H1 (cell line): Measurements from ENCODE around the gene COG7. TPM values are rescaled to one million over a fixed set of nuclear protein-coding genes. Genes with fewer than 3 reads are reported as not detected.

Experiments
- CHD2 ChIP-seq: IDR thresholded peaks from 2 replicates; pipeline ENCODE4 v1.6.1; 2012; ENCODE audit warnings: low read length, improper control_type of control experiment
- GABPA ChIP-seq: IDR thresholded peaks from 2 replicates; pipeline ENCODE4 v1.6.1; 2011; ENCODE audit warnings: mild to moderate bottlenecking, low read length, moderate library complexity, borderline replicate concordance; ENCODE audit not compliant: insufficient read depth
- KDM5A ChIP-seq: fragments of 200-600 bp; IDR thresholded peaks from 2 replicates; pipeline ENCODE4 v1.7.1; 2012; ENCODE audit warnings: mild to moderate bottlenecking, low read length, inconsistent platforms, mixed read lengths
- POLR2AphosphoS5 ChIP-seq: IDR thresholded peaks from 2 replicates; pipeline ENCODE4 v1.6.1; 2011; ENCODE audit warnings: low read depth, low read length
- RBBP5 ChIP-seq: IDR thresholded peaks from 2 replicates; pipeline ENCODE4 v1.7.1; 2012; ENCODE audit warnings: low read depth, mild to moderate bottlenecking, inconsistent platforms, low read length, moderate library complexity, borderline replicate concordance
- SP2 ChIP-seq: IDR thresholded peaks from 2 replicates; pipeline ENCODE4 v1.6.1; 2012; ENCODE audit warnings: mild to moderate bottlenecking, low read length, inconsistent platforms
- SRF ChIP-seq: IDR thresholded peaks from 2 replicates; pipeline ENCODE4 v1.6.1; 2011; ENCODE audit warnings: mild to moderate bottlenecking, low read depth, low read length, moderate library complexity
- polyA plus RNA-seq, 7 experiments: library from polyadenylated mRNA; depleted of rRNA in 3 of 7; stranded (reverse) in 5 of 7; unstranded in 2 of 7; fragments of >200 nt in 5 of 7; fragments of 200-250 nt in 2 of 7; gene quantifications; 1 replicate in 5 of 7; 2 replicates in 1 of 7; 4 replicates in 1 of 7; pipeline versions ENCODE4 v1.2.1 to v1.2.3, GENCODE V29; 2011 to 2013; ENCODE audit warnings: missing spikeins in 2 of 7, mixed read lengths in 2 of 7
- total RNA-seq: library from RNA; stranded (reverse); fragmentation: NEBNext Ultra II Directional; extraction: Animal tissue kit (Norgen Biotek cat#: 25700); gene quantifications from 2 replicates; pipeline ENCODE4 v1.2.1, GENCODE V29; 2021

COG7 gene
- total and polyA plus RNA-seq, 2 of the 8 experiments (the other 6 are each of a cell fraction or from before 2014, with no cell fraction given): 17.2 to 40.4 TPM

GRCh38 chr16:23384878-23385277, 68.1 kb downstream of the COG7 start (continued):
- no peak for TF ChIP-seq SRF
- no peak for TF ChIP-seq SP2
- TF ChIP-seq GABPA: no peak
- no peak for TF ChIP-seq KDM5A
- TF ChIP-seq POLR2AphosphoS5: no peak
- no peak for TF ChIP-seq CHD2
- TF ChIP-seq RBBP5: no peak
- TF ChIP-seq, all 59 proteins: peak for 0
